ENCODE results near the gene RPS6KA2. TPM values are rescaled to one million over a fixed set of nuclear protein-coding genes. Genes with fewer than 3 reads are reported as not detected.

Gene RPS6KA2
- polyA plus RNA-seq, 12 donors = 19.6 to 30.3 (median 25.5) TPM; not detected in 1

- no peak for DNase-seq
Measured at GRCh38 chr6:166489301-166490155, 137.5 kb downstream of the RPS6KA2 start.

DNA sequence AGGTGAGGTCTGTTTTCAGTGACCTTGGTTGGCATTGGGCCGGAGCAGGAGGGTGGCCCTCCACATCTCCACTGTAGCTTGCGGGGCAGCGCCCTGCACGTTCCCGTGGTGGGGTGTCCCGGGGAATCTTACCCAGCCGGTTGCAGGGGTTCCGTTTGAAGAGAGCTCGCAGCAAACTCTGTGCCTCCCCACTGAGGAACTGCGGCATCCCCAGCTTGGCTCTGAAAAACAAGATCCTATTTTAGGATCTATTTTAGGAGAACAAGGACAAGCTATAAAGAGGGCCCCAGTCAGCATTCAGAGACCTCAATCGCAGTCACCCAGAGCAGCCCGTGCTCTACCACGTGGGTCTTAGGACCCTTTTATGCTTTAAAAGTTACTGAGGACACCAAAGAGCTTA, 138.3 kb downstream of the RPS6KA2 start:
- no peak for DNase-seq

GRCh38 chr6:166488076-166488685, 138.9 kb downstream of the RPS6KA2 start:
- DNase-seq = peak; percentile 52

DNA sequence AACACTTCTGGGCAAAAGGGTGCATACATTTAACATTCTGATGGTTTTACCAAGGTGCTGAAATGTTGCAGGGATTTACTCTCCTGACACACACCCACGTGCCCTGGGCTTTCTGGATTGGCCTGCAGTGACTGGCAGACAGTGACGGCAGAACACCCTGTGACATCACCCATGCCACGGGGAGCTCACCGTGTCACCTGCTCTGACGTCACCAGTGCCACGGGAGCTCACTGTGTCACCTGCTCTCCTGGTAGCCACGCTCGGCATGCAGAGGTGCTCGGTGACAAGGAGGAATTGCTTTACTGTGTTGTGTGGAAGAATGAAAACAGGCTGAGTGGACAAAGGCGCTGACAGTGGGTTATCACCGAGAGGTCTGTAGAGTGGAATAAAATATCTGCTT, 139.9 kb downstream of the RPS6KA2 start:
- no peak for DNase-seq

DNA sequence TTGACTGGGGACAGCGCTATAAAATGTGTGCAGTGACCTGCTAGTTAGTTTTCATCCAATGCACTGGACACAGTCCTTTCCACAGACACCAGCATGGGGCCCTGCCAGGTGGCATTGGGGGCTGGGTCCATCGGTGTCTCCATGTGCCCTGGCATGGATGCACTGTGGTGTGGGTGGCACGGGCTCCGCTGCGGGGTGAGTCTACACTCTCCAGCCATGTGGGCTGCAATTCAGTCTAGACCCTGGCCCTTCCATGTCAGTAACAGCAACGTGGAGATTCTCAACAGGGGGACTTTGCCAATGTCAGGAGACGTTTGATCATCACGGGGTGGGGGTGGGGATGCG, 140.5 kb downstream of the RPS6KA2 start:
- no peak for DNase-seq

- no peak for DNase-seq
Measured at GRCh38 chr6:166485651-166486535, 141.2 kb downstream of the RPS6KA2 start.

GRCh38 chr6:166484863-166485262, 142.2 kb downstream of the RPS6KA2 start:
- no peak for DNase-seq

DNA sequence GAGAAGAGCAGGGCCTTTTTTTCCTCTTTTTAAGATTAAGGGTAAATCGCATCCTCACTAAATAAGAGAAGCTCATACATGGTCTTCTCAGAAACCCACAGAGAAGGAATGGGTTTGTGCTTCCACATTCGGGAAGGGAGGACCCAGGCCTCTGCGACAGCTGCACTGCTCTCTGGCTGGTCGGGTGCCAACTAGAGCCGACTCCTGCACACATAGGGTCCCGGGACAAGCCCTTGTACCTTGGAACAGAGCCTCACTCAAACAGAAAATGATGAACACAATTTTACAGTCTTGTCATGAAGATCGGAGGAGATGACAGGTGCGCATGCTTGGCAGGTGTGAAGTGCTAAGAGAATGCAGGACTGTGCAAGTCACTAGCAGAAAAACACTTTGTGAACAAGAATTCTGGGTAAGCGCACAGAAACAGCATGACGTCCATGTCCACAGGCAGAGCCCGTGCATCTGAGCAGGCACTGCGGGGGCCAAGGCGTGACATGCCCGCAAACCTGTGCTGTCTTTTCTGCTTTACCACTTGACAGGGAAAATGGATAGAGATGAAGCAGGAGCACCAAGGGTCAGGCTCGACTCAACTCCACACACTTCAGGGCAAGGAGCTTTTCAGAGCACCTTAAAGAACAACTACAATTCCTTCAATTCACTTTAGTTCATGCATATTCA, 143.3 kb downstream of the RPS6KA2 start:
- peak; percentile 30 for DNase-seq

DNA sequence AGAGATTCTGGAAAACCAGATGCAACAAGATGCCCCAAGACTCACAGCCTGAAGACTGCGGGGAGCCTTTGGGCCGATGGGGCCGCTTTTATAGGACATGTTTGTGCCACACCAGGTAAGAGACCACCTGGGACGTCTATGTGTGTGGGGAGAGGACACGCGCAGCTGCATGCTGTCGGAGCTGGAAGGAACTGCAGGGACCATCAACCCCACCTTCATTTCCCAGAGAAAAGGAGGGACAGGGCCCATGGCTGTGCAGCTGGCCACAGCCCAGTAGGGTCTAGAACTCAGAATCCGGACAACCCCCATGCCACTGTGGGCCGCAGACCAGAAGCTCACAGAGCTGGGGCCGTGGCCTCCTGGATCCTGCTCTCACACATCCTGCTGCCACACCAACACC, 144.0 kb downstream of the RPS6KA2 start:
- no peak for DNase-seq

DNA sequence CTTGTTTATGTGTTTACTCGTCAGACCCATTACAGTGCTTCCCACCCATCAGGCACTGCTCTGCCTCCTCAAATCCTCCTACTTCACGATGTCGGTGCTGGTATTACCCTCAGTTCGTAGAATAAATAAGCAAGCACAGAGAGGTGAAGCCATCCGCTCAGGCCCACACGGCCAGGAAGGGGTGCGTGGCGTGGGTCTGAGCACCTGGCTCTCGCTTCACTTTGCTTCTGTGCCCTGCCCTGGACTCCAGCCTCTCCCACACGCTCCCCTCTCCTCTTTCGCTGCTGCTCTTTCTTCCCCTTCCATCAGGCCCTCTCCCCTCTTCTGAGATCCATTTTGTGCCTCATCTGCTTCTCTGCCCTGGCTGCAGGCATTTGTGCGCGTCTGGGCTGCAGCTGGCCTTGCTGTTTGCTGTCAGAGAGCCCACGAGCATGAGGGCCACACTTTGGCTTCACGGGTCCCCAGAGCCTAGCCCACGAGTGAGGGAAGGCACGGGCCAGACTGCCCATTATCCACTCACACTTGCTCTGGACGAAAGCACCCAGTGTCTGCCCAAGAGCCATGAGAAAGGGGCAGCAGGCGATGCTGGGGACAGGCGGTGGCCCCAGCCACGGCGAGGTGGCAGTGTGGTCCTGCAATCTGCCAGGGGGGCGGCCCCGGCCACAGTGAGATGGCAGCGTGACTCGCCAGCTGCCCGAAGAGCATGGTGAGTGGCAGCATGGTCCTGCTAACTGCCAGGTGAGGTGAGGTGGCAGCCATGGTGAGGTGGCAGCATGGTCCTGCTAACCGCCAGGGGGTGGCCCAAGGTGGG, 148.1 kb downstream of the RPS6KA2 start:
- DNase-seq = no peak

- no peak for DNase-seq
Measured at GRCh38 chr6:166477647-166478365, 149.2 kb downstream of the RPS6KA2 start.

GRCh38 chr6:166476634-166477215, 150.3 kb downstream of the RPS6KA2 start:
- no peak for DNase-seq

GRCh38 chr6:166476061-166476591, 150.9 kb downstream of the RPS6KA2 start:
- no peak for DNase-seq

DNA sequence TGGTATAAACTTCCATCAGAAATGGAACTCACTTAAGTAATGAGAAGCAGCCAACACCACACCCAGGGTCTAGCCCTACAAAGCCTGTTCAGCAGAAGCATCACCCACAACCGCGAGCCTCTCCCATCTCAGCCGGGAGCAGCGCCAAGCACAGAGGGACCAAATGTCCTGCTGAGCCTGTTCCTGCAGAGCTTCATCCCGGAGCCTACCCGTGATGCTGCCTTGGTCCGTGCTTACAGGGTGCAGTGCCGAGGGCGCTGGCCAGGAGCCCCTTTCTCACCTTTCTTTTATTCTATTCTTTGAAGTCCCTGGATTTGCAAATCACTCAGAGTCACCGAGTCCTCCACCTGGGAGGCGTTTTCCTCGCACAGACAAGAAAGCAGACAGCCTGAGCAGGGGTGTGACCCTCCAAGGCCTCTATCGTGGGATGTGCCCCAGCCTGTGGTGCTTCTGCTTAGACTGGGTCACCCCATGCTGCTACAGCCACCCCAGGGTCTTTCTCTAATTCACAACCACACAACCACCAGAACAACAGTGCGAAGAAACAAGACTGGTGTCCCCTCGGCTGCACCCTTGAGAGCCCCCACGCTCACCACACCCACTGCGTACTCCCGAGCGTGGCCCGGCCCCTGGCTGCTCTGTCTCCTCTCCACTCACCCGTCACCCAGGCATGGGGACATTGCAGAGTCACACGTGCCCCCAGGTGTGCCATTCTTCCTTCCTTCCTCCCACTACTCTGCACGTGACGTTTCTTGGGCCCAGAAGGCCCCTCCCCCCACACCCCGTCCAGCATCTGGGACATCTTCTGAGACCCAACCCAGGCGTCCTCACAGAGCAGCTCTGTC, 152.1 kb downstream of the RPS6KA2 start:
- DNase-seq = no peak

GRCh38 chr6:166473886-166474571, 153.0 kb downstream of the RPS6KA2 start:
- DNase-seq = no peak

DNA sequence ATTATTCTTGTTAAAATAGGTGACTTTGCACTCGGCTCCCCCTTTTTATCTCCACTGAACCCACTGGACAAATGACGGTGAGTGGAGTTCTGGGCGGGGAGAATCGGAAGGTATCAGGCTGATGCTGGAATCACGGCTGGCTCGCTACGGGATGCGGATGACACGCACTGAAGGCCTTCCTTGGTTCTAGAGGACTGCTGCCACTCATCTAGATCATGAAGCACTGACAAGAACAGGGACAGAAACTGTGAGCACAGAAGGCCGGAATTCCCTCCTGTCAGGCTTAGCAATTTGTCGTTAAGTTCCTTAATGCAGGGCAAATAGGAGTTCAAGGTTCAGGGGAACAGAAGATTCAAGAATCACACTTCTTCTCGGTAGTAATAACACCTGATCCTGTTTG, 154.4 kb downstream of the RPS6KA2 start:
- no peak for DNase-seq

GRCh38 chr6:166471797-166472260, 155.2 kb downstream of the RPS6KA2 start:
- no peak for DNase-seq

DNA sequence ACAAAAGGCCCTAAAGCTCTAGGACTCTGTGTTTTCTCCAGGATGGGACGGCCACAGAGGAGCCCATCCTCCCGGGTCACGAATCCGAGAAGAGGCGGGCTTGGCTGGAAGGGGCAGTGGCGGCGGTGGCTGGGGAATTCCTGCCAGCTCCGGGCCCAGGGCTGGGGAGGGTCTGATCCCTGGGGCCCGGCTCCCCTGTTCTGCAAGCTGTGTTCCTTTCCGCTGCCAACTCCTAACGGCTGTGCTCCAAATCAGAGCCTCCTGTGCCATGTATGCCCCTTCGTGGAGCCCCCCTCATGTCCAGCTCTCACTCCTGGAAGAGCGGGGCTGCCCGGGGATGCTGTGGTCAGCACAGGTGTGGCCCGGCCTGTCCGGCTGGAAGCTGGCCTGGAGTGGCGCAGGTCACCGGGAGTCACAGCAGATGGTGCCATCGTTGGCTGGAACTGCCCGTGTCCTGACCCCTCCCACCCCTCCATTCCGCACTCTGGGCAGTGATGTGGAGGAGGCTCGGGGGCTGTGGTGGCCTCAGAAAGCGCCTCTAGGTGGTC, 156.1 kb downstream of the RPS6KA2 start:
- no peak for DNase-seq
